Ramos (cell line): ENCODE data around the gene WIPF2.
"Not testable (repeated sequence)": the region's sequence is repeated elsewhere in the genome, so short reads cannot be mapped to it uniquely, and the experiment has no call there.

Source experiments
- in situ Hi-C: fragments of 300-500 bp; cut with MboI; formaldehyde crosslinking; loops from one replicate; pipeline ENCODE4 v1.14.3; 2022; ENCODE audit warnings: low sequenced_read_pairs; ENCODE audit not compliant: unreplicated experiment

The WIPF2 gene

DNA sequence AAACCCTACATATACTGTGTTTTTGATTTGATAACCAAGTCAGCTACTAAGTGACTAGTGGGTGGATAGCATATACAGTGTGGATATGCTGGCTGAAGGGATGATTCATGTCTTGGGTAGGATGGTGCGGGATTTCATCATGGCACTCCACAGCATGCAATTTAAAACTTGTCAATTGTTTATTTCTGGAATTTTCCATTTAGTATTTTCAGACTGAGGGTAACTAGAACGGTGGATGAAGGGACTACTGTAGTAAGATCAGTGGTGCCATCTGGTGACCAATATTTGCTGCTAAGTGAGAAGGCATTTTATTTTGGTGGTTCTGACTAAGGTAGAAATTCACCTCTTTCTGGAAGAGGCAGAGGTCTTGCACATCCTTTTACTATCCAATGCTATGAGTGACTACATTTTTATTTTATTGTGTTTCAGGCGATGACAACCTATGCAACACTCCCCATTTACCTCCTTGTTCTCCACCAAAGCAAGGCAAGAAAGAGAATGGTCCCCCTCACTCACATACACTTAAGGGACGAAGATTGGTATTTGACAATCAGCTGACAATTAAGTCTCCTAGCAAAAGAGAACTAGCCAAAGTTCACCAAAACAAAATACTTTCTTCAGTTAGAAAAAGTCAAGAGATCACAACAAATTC lies 71.7 kb downstream of the WIPF2 start:
- in situ Hi-C loops: no loop called here

DNA sequence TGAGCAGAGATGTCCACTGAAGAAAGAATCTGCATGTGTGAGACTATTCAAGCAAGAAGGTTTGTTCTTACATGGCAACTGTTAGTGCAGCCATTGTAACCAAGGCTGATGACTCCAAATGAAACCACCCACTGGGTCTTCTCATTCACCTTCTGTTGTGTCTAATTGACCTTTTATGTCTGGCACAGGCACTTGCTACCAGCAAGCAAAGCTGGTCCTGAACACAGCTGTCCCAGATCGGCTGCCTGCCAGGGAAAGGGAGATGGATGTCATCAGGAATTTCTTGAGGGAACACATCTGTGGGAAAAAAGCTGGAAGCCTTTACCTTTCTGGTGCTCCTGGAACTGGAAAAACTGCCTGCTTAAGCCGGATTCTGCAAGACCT lies 72.2 kb downstream of the WIPF2 start:
- in situ Hi-C loops: no loop called here

- in situ Hi-C loops: no loop called here
These were observed 74.3 kb downstream of the WIPF2 start for GRCh38 chr17:40293363-40293762.

DNA sequence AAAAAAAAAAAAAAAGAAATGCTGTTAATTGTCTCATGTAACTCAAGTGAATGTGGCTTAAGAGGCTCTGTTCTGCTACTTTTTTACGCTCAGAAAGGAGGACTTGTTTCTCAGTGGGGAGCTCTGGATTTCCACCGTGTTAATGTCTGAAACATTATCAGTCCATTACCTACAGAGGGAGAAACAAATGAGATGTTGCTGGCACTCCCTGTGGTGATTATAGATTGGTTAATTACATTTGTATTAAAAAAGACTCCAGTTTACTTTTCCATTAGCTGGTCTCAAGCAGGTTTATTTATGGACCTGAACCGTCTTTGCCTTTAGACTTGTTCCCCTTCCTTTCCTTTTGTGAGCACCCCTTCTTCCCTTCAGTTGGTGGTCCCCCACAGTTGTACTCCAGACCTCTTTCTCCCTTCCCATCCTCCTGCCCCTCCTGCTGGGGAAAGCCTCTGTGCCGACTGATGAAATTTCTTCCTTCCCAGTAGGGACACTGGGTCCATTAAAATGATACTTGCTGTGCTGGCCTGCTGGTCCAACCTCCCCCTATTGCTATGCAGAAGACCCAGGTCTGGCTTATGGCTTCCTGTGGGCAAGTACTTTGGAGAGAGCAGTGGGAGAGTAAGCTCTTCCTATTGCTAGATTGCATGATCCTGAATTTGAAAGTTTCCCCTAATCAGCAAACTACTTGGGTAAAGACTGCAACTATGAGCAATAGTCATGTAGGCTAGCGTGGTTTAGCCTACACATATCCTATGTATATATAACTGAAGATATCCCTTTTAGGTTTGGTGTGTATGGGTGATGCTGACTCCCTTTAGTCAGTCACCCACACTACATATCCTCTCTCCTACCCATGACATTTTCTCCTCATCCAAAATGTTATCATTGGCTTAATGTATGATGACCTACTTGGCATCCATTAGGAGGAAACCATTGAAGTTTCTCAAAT lies 76.7 kb downstream of the WIPF2 start:
- in situ Hi-C loops: no loop called here

- in situ Hi-C loops: no loop called here
These were observed 78.4 kb downstream of the WIPF2 start for GRCh38 chr17:40297511-40297910.

DNA sequence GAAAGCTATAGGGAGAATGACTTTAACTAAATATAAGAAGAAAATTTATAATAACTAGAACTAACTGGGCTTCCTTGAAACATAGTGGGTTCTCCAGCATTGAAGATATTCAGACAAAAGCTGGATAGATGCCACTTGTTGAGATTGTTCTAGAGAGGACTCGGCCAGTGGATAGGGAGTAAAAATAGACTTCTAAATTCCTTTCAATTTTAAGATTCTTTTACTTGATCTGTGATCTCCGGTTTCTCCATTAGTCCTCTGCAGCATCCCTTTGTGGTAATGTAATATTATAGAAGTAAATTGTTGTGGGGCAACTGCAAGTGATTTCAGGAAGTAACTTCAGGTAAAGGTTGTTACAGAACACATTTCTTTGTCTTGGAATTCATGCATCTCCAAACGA lies 79.6 kb downstream of the WIPF2 start:
- in situ Hi-C loops: no loop called here

DNA sequence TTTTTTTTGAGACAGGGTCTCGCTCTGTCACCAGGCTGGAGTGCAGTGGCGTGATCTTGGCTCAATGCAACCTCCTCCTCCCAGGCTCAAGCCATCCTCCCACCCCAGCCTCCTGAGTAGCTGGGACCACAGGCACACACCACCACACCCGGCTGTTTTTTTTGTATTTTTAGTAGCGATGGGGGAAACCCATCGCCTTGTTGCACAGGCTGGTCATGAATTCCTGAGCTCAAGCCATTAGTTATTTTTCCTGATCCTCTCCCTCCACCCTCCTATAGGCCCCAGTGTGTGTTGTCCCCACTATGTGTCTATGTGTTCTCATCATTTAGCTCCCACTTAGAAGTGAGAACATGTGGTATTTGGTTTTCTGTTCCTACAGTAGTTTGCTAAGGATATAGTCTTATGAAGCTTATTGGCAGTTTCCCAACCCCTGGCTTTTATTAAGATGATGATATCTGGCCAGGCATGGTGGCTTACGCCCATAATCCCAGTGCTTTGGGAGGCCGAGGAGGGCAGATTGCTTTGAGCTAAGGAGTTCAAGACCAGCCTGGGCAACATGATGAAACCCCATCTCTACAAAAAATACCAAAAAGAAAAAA lies 80.2 kb downstream of the WIPF2 start:
- in situ Hi-C loops: not testable (repeated sequence)

DNA sequence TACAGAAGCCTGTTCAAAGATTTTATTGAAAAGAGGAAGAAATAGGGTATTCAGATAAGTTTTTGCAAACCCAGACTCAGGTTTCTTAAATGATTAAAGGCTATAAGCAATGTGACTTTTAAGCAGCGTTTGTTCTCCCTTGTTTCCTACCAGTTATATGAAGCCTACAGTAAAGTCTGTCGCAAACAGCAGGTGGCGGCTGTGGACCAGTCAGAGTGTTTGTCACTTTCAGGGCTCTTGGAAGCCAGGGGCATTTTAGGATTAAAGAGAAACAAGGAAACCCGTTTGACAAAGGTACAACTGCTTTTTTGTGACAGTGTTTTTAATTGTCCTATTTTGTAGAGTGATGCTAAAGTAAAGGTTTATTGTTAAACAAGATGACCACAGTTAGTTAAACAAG lies 82.2 kb downstream of the WIPF2 start:
- in situ Hi-C loops: no loop called here

DNA sequence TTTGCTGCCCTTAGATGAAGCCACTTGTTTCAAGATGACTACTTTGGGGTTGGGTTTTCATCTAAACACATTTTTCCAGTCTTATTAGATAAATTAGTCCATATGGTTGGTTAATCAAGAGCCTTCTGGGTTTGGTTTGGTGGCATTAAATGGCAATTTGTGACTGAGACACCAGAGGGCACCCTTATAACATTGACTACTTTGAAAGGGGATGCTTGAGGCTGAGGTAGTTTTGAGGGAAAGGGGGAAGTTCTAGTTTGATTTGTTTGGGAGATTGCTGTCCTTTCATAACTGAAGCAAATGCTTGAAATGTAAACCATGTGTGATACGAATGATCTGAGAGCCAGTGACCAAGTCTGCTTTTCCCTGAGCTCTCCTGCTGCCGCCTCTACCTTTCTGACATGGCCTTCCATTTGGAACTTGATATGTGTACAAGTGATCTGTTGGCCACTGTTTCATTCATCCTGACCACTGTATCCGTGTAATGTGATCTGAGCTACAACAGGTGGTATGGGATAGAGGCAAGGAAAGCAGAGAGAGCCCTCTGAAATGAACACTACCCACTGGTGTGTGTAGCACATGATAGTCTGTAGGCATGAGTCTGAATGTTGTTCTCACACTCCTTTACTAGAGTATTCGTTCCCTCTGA lies 84.0 kb downstream of the WIPF2 start:
- in situ Hi-C loops: no loop called here

DNA sequence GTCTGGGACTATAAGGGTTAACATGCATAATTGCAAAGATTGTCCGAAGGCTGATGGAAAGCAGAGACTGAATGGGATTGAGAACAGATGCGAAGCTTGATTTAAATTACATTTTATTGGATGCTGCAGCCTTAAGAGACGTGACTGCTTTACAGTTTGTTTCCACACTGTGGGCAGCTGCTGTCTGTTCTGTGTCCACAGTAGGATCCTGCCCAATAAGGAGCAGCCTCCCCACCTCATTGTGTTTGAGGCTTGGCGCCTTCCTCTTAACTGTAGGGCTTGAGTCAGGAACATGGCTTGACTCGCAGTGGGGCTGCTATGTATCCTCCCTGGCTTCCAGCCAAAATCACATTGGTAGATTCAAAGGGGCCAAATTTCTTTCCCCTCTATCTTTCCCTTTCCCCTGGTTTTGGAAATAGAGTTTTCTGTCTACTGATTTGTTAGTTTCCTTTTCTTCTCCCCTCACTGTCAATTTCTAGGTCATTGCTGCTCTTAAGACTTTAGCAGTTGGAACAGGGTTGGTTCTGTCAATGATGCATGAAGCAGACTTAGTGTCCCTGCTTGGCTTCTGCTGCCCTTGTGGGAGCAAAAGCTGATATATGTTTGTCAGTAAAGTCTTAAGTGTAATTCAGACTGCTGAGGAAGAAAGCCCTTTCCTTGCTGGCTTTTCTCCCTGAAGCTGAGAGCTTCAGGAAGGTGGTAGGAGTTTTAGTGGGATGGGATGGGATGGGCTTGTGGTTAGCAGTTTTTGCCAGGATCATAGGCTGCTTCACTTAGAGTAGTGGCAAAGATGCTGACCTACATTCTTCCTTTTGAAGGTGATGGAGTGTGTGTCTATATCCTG lies 84.8 kb downstream of the WIPF2 start:
- in situ Hi-C loops: no loop called here

- in situ Hi-C loops: not testable (repeated sequence)
These were observed 85.4 kb downstream of the WIPF2 start for GRCh38 chr17:40304552-40304863.

- in situ Hi-C loops: loop anchor here (5.0 kb wide), 1 partner anchor 47 kb away; no protein-coding TSS in a partner anchor
These were observed 85.8 kb downstream of the WIPF2 start for GRCh38 chr17:40304866-40305265.

- in situ Hi-C loops: loop anchor here (5.0 kb wide), 1 partner anchor 46 kb away; no protein-coding TSS in a partner anchor
These were observed 87.3 kb downstream of the WIPF2 start for GRCh38 chr17:40306395-40306794.

- in situ Hi-C loops: loop anchor here (5.0 kb wide), 1 partner anchor 45 kb away; no protein-coding TSS in a partner anchor
These were observed 88.1 kb downstream of the WIPF2 start for GRCh38 chr17:40307001-40307730.

- in situ Hi-C loops: loop anchor here (5.0 kb wide), 1 partner anchor 45 kb away; no protein-coding TSS in a partner anchor
These were observed 88.7 kb downstream of the WIPF2 start for GRCh38 chr17:40307740-40308239.

DNA sequence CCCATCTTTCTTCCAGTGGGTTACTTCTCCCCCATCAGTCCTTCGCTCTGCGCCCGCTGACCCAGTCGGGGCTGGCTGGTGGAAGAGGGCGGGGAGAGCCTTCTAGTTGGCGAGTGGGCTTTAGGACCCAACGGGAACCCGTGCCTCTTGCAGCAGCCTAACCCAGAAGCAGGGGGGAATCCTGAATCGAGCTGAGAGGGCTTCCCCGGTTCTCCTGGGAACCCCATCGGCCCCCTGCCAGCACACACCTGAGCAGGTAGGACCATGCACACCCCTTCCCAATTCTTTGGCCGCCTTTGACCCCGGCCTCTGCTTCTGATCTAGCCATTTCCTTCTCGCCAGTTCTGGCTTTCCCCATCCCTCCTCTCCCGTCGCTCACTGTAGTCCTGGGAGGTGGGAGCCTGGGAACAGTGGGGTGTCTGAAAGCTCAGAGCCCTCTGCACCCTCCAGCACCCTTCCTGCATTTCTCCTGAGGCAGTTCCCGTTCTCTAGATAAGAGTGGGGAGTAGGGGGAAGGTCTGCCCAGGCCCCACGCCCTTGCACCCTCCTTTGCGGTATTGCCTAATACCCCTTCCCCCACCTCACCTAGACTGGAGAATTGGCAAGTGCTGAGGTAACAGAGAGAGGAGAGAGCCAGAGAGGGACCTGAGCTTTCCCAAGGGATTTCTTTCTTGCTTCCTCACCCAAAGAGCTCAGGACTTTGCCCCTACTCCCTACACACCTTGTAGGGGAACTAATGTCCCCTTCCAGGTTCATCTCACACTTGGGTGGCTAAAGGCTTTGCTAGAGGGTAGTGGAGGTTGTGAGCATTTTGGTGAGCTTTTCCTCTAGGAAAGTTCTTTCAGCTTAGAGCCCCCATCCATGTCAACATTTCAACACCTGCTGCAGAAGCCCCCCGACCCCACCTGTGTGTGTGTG lies 90.2 kb downstream of the WIPF2 start, which contains the start of gene RARA:
Gene RARA, plus strand, starts transcription at position 150 of the 918 bp plus-strand sequence. CDS start 22,039 bp downstream, outside the sequence.
- in situ Hi-C loops: loop anchor here (5.0 kb wide), 1 partner anchor 43 kb away; no protein-coding TSS in a partner anchor

GRCh38 chr17:40309949-40310510 lies 90.9 kb downstream of the WIPF2 start:
- in situ Hi-C loops: loop anchor here (5.0 kb wide), 1 partner anchor 42 kb away; no protein-coding TSS in a partner anchor
